PC-3 (cell line): ENCODE measurements around the gene KDM6A.

ENCODE experiments used
- EZH2 ChIP-seq: fragments of 300-600 bp; sonication (generic); IDR thresholded peaks from one replicate; pipeline ENCODE4 v1.6.1; 2017; ENCODE audit warnings: antibody characterized with exemption, mild to moderate bottlenecking, low read length; ENCODE audit not compliant: unreplicated experiment
- TF ChIP-seq, protein P1 (sequence below): fragments of 300-600 bp; sonication (generic); conservative IDR thresholded peaks from 2 replicates; pipeline ENCODE4 v1.5.1; 2017; ENCODE audit warnings: antibody characterized with exemption, low read depth, mild to moderate bottlenecking, low read length

DNA sequence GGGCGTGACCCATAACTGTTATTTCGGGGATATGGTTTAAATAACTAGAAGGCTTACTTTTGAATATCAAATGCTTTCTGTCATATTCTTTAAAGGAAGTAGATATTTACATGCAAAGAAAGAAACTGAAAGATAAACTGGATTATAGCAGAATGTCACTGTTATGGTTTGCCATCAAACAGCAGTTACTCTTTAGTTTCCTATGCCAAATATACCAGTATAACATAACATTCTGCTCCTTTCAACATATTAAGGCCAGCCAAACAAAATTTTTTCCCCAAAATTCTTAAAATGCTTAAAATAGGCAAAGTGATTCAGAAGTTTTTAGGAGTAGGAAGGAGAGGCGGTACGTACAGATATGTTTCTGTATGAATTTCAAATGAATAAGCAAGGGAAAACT, 27.0 kb downstream of the KDM6A start:
- TF ChIP-seq, protein P1, sequence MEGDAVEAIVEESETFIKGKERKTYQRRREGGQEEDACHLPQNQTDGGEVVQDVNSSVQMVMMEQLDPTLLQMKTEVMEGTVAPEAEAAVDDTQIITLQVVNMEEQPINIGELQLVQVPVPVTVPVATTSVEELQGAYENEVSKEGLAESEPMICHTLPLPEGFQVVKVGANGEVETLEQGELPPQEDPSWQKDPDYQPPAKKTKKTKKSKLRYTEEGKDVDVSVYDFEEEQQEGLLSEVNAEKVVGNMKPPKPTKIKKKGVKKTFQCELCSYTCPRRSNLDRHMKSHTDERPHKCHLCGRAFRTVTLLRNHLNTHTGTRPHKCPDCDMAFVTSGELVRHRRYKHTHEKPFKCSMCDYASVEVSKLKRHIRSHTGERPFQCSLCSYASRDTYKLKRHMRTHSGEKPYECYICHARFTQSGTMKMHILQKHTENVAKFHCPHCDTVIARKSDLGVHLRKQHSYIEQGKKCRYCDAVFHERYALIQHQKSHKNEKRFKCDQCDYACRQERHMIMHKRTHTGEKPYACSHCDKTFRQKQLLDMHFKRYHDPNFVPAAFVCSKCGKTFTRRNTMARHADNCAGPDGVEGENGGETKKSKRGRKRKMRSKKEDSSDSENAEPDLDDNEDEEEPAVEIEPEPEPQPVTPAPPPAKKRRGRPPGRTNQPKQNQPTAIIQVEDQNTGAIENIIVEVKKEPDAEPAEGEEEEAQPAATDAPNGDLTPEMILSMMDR, result no peak
- no peak for TF ChIP-seq EZH2
